Suppressor macrophage (primary cell): ENCODE data around the gene RDH12.

ENCODE experiments used
- DNase-seq, 4 experiments: peaks; one replicate each; pipeline ENCODE4 v3.0.0-alpha.2; 2020 to 2022
- total RNA-seq, 17 experiments: gene quantifications; one replicate each; lab custom pipeline; 2026; ENCODE audit warnings: mixed read lengths in 6 of 17, inconsistent platforms in 3 of 17; lab: John Stamatoyannopoulos, UW

Gene RDH12
- 0 to 1.7 (median 0.28) reads per million in 17 experiments for total RNA-seq

DNA sequence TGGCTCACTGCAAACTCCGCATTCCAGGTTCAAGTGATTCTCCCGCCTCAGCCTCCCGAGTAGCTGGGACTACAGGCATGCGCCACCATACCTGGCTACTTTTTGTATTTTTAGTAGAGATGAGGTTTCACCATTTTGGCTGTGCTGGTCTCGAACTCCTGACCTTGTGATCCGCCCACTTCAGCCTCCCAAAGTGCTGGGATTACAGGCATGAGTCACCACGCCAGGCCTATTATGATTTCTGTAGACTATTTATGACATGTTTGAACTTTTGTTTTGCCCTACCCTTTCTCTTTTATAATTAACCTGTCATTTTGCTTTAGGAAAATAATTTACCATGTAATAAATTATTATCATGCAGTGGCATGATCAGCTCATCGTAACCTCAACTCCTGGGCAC, at the start of gene RDH12:
RDH12 (plus strand) TSS at position 395 of the 400 bp plus-strand sequence. CDS start 20,757 bp downstream, outside the sequence.
- DNase-seq = peak in 3 of 4 experiments; percentile 19 to 29 (median 22)

DNA sequence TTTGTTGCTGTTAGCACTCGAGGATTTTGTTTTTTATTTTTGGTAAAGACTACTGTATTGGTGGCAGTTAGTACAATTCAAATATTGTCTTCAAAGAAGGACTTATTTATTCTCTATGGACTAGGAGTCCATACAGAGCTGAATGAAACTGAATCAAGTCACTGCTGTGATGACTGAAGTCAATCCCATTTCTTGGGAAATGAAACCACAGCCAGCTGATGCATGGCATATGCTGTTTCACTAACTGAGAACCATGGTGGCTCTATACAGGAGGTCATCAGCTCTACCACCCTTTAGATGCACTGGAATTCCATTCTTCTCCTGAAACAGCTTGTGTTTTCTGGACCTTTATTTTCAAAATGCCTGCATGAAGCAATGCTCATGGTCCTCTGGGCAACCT, 49.5 kb upstream of the RDH12 start:
- no peak for DNase-seq

DNA sequence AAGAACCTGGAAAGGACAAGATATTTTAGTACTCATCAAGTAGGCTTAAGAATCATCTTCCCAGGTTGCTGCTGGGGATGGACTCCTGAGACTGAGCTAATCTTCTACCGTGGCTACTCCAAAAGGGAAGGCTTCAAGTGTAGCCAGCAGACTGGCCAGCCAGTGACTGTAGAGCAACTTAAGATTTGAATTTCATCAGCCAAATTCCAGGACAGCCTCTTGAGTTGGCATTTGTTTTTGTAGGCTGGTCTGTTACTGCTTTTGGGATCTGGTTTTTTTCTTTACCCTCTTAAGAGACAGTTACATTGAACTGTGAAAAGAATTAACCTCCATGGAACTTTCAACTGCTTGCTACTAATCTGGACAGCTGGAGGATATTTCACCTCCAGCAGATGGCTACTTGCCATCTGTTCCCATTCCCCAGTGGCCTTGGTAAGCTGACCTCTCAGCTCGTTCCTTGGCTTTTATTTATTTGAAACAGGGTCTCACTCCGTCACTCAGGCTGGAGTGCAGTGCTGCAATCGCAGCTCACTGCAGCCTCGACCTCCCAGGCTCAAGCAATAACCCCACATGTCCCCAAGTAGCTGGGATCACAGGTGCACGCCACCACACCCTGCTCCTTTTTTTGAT, 47.9 kb upstream of the RDH12 start:
- no peak for DNase-seq

DNA sequence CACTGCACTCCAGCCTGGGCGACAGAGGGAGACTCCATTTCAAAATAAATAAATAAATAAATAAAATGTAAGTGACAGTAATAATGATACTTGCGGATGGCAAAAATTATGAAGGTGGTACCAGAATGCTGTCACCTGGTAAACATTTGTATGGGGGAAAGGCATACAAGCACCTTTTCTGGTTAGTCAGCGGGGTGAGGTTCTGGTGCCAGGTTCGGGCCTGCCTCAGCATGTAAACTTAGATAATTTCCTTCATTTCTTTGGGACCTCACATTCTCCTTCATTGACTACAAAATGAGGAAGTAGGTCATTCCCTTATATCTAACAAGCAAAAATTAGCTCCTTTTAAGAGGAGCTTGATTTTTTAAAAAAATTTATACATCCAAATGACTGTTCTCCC, 38.1 kb upstream of the RDH12 start:
- peak in 2 of 4 experiments; percentile 24 to 40 for DNase-seq

DNA sequence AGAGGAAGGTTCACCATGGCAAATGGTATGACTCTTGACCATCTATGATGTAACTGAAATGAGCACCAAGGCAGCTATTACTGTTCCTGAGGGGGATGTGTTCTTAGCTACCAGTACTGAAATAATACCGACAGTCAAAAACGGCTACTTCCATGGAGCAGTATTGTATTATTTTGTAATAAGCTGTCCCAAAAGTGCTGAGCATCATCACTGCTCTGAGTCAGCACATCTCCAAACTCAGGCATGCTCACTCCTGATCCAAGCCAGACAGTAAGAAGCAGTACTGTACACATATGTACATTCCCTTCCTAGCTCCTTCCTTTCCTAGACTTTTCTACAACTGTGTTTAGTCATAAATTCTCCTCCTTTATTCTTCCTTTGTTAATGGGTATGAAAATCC, 35.8 kb upstream of the RDH12 start:
- DNase-seq = peak; percentile 24 to 69 (median 52)

DNA sequence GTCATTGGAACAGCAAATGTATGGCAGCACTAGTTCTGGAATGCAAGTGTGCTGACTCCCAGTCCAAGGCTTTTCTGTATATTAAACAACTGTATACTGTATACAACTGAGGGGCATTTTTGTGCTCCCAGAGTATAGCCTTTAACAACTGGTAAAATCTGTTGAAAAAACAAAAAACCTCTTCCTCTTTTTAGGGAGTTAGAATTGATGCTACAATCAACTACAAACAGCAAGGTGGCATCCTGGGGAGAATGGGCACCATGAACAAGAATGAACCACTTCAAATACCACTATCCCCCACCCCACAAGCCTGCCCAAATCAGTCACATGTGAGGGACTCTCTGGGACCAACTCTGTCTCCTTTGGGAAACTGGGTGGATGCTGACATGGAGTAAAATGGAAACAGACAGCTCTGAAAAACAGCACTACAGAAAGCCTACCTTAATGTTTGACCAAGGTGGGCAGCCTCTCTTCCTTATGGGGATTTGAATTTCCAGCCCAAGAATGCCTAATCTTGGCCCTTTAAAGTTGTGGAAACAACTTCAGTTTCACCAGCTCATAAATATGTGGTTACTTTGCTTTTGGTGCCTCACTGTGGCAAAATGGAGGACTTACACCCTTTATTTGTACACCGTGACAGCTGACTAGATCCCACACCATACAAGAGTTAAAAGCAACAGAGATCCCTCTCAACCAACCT, 34.8 kb upstream of the RDH12 start:
- peak; percentile 49 to 71 (median 66) for DNase-seq

DNA sequence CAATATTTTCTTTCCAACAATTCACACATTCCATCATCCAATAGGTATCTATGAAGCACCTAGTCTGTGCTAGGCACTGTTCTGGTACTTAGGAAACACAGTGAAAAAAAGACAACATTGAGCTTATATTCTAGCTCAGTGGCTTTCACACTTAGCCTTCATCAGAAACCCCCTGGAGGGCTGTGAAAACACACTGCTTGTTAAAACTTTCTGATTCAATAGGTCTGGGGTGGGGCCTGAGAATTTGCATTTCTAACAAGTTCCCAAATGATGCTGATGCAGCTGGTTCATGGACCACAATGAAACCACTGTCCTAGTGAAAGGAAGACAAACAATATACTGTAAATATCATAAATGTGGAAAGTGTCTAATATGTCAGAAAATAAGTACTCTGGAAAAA, 33.1 kb upstream of the RDH12 start:
- DNase-seq = no peak

DNA sequence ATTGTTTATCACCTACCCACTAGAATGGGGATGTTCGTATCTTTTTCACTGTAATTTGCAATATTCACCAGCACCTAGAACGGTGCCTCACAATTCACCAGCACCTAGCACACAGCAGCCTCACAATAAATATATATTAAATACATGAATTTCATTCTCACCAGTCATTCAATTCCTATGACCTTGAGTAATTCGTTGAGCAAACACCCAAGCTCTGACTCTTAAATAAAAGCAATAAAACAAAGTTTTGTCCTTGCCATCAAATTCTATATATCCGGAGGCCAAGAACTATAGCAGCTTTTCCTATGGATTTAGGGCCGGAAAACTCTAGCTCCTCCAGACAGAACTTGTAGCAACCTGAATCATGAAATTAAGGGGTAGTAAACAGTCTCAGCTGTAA, 28.2 kb upstream of the RDH12 start:
- DNase-seq = no peak

DNA sequence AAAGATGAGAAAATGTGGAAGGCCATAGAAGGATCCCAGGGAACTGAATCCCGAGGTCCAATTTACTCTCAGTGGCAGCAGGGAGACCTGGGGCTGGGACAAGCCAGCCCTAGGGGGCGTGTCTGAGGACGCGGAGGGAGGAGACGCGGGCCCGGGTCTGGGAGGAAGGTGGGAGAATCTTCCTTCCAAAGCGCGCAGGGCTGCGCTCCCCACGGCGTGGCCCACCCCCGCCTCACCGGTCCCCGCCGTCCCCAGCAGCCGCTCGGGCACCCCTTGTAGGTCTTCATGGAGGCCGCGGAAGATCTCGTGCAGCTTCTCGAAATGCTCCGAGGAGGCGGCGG, 27.6 kb upstream of the RDH12 start:
- DNase-seq = peak; percentile 61 to 86 (median 79)

DNA sequence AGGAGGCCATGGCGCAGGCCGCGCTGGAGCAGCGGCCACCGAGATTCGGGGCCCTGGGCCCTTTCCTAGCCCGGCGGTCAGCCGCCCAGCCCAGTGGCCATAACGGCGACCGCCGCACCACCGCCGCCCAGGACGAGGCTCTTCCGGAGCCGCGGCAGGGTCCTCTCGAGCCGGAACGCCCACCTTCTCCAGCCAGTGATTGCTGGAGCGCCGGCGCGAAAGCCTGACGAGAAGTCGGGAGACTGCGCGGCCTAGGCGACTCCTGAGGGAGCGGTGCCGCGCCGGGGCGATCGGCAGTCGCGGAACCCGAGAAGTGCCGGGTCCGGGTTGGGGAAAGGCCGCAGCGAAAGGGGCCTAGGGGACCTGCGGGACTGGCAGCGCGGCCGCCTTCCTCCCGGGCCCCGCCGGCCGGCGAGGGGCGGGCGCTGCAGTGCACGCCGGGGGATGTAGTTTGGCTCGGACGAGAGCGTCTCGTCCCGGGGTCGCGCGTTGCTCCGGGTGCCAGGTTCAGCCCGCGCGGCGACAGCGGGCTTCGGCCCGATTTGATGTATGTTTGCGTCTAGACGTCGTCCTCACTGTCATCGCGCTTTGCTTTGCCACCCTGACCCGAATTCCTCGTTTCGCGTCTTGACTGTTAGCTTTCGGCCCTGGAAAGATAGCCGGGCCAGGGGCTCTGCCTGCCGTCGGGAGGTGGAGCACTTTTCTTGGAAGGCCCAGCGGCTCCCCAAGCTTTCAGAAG, 27.0 kb upstream of the RDH12 start, which contains the start of gene VTI1B:
VTI1B (minus strand) TSS at position 153 of the 739 bp plus-strand sequence; CDS start at position 10, 143 bp downstream.
- DNase-seq = peak; percentile 79 to 94 (median 90)

DNA sequence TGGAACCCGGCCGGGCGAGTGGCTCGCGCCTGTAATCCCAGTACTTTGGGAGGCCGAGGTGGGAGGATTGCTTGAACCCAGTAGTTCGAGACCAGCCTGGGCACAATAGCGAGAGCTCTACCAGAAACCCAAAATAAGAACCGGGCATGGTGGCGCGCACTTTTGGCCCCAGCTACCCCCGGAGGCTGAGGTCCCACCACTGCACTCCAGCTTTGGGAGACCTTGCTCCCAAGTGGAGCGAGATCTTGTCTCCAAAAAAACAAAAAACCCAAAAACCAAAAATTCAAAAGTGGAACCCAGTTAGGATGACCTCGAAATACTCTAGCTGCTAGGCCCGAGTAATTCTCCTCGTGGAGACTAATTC, 26.5 kb upstream of the RDH12 start:
- DNase-seq = no peak

DNA sequence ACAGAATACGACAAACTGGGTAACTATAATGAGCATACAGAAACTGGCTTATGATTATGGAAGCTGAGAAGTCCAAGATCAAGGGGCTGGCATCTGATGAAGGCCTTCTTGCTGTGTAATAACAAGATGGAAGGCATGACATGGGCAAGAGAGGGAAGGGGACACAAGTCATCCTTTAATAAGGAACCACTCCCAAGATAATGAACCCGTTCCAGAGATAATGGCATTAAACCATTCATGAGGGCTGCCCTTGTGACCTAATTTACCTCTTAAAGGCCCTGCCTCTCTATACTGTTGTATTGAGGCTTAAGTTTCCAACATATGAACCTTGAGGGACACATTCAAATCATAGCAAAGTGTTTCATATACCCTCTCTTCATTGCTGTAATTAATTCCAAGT, 22.7 kb upstream of the RDH12 start:
- no peak for DNase-seq

DNA sequence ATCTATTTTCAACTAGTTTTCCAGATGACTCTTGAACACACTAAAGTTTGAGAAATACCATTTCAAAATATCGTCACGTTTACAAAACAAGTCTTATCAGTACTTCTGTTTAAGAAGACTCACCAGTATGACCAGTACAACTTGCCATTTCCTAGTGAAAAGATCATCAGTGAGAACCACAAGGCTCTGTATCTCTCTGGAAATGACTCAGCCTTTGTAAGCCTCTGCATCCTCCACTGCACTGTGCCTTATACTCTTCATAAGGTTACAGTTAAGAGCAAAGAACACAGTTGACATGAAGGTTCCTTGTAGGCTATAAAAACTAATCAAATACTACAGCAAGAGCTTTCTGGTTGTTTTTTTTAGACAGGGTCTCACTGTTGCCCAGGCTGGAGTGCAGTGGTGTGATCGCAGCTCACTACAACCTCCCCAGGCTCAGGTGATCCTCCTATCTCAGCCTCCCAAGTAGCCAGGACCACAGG, 21.5 kb upstream of the RDH12 start:
- peak; percentile 57 to 89 (median 70) for DNase-seq

DNA sequence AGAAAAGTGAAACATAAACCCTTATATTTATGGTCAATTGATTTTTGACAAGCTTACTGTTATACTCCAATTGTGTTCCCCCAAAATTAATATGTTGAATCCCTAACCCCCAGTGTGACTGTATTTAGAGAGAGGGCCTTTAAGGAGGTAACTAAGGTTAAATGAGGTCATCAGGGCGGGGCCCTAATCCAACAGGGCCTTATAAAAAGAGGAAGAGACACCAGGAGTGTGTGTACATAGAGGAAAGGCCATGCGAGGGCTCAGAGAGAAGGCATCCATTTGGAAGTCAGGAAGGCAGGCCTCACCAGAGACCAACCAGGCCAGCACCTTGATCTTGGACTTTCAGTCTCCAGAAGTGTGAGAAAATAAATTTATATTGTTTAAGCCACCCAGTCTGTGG, 20.7 kb upstream of the RDH12 start:
- peak; percentile 75 to 89 (median 83) for DNase-seq

DNA sequence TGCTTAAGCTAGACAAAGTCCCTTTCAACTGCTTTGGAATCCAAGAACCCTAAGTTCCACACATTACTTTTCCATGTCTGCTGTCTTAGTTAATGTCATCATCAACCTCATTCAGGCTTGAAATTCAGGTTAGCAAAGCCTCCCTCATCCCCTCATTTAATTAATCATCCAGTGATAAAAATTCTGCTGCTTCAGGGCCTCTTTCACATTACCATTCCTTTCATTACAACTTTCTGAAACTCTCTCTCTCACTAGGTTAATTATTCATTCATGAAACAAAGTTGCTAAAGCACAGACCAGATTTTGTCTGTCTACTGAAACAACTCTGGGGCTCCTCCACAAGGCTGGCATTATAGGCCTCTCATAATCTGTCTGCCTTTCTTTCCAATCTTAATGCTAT, 17.8 kb upstream of the RDH12 start:
- DNase-seq = no peak

DNA sequence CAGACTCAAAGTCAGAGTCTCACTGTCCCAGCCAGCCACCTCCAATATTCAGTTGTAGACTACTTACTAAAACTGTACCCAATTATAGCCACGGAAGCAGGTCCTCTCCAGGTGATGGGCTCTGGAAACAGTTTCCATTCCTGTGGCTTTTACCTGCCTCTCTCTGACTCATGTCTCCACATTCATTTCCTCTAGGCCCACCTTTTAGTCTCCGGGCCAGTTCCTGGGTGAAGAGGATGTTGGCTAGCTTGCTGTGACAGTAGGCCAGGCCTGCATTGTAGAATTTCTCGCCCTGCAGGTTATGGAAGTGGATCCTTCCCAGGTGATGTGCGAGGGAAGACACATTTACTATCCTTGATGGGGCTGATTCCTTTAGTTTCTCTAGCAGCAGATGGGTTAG, 11.7 kb upstream of the RDH12 start:
- no peak for DNase-seq

DNA sequence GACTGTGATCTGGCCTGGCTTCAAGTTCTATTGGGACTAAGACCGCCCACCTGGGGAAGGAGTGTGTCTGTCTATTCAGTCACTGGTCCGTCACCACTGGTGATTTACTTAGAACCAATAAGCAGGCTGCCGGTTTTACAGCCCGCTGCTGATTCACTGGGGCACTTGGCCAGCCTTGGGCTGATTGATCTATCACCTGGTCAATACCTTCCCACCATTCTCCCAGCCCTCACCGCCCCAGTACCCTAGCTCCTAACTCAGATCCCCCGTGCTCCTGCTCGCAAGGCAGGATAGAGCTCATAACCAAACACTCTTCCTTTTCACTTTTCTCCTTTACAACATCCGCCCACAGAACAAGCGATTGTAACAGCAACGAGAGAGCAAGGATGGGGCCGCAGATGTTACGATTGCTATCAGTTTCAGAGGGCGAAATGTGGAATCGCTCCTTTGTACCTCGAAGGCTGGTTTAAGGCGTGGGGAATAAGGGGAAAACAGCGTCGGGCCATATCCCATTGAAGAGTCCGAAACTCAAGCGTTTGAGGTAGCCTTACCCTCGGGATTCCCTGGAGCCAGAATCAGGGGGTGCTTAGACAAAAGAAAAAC, 6.8 kb upstream of the RDH12 start:
- DNase-seq = peak; percentile 81 to 92 (median 84)

DNA sequence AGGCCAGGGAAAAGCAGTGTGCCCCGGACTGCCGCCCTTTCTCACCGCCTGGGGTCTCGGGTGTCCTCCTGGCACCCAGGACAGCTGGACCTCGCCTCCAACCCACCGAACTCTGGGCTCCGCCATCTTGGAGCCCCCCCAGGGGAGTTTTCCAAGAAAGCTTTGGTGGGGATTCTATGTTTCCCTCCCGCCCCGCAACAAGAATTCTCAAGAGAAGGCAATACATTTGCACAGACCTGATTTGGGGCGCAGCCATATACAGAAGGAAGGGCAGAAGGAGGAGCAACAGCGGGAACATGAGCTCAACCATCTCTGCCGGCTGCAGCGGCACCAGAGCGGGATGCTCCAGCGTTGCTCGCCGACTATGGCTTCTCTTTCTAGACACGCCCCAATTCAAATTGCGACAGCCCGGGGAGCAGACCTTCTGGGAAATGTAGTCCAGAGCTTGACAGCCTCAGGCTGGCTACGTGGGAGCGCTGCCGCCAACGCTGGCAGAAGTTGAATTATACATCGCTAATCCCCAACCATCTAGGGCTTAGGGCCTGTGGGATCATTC, 6.2 kb upstream of the RDH12 start, which contains the start of gene RDH11:
RDH11 (minus strand) TSS at position 371 of the 556 bp plus-strand sequence; CDS start at position 310, 61 bp downstream.
- peak; percentile 89 to 96 (median 93) for DNase-seq

DNA sequence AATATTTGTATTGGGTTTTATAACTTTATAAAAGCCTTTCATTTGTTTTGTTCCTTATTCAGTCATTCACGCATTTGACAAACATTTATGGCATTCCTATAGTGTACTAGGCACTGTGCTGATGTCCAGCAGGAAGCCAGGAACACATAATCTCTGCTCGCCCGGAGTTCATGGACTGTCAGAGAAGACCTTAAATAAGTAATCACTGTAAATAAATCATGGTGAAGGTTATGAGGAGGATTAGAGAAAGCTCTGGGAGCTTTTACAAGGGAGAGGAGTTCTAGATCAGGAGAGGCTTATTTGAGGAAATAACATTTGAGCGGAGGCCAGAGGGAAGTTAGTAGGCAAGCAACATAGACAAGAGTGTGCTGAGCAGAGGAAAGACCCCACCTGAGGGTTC, 4.7 kb upstream of the RDH12 start:
- DNase-seq = peak; percentile 29 to 61 (median 40)

DNA sequence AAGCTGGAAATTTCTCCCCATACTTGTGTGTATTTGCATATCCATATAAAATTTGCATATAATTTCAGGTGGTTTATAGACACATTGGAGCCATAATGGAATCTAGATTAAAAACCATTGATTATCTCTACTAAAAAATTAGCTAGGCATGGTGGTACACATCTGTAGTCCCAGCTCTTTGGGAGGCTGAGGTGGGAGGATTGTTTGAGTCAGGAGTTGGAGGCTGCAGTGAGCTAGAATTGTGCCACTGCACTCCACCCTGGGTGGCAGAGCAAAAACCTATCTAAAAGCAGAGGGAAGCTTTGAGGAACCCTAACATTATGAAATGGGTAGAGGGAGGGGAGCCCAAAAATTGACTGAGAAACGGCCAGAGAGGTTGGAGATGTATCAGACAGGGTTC, 3.5 kb upstream of the RDH12 start:
- DNase-seq = no peak

DNA sequence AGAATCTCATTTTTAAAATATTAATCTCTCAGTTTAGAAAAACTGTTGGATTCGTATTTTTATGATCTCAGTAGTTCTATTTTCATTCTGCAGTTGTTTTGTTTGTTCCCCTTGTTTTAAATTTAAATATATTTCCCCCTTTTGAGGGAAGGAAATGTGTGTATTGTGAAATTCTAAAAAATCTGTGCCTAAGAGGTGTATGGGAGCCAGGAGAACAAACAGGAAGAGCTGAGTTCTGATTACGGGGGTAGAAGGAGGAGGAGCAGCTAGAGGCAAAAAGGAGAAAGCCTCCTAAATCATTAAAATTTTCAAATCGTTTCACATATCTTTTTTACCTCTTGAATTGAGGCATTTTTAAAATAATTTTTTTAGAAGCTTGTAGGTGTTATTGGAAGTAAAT, 2.3 kb downstream of the RDH12 start:
- peak in 3 of 4 experiments; percentile 40 to 62 (median 54) for DNase-seq

DNA sequence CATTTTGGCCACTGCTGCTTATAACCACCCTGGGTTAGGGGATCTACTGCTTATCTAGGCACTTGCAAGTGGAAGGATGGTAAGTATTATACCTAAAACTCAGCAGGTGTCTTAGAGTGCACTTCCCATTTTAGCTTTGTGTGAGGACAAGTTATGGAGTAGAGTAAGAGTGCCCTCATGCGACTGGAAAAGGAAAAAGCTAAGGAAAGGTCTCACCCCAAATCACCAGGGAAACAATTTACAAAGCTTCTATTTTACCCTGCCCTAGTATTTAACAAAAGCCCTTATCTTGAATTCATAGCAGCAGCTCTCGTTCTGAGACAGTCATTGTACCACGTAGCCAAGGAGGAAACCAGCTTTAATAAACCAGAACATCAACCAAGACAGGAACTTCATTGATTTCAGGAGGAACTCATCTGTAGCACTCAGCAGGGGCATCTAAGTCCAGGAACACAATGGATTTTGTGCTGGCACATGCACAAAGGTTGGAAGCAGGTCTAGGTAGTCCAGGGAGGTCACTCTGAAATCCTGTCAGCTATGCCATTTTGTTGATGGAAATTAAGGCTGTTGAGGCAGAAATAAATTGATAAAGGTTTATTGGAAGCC, 2.9 kb downstream of the RDH12 start:
- DNase-seq = peak; percentile 60 to 77 (median 68)
